ENCODE results near the gene GASK1B.
A peak's percentile ranks its signal among the peaks of the same experiment; 100 is the strongest.

The GASK1B gene

DNA sequence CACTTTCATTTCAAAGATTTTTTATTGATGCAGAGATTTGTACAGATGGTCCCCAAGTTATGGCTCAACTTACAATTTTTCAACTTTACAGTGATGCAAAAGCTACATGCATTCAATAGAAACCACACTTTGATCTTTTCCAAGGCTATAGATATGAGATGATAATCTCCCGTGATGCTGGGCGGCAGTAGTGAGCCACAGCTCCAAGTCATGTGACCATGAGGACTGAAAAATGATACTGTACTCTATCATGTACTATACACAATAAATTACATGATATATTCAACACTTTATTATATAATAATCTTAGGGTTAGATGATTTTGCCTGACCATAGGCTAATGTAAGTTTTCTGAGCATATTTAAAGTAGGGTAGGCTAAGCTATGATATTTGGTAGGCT is 14.0 kb upstream of the GASK1B start:
- H3K4me1 ChIP-seq (ENCODE audit: control insufficient read depth, insufficient read depth, low read depth, low read length) = no peaks in the 10 kb centered on the region
- no peak overlapping the region for H3K4me3 ChIP-seq (ENCODE audit: insufficient read depth in 1 of 2, low read depth in 1 of 2, low read length in 2 of 2)
- no peak overlapping the region for H3K4ac ChIP-seq (ENCODE audit: low read depth in 1 of 2, low read length in 2 of 2)
- no peak overlapping the region for H3K23ac ChIP-seq (ENCODE audit: low read length in 2 of 2)
- H2AK5ac ChIP-seq (ENCODE audit: low read length, severe bottlenecking) = no peak overlapping the region
- no peaks in the 10 kb centered on the region for H3K79me1 ChIP-seq (replicated peaks; ENCODE audit: low read length, poor library complexity, severe bottlenecking)
- H3K27ac ChIP-seq (ENCODE audit: low read length, poor library complexity, severe bottlenecking) = no peak overlapping the region
- H2BK120ac ChIP-seq (ENCODE audit: low read depth, low read length) = no peak overlapping the region
- no peak overlapping the region for H3K9ac ChIP-seq (ENCODE audit: low read length)
- no peak overlapping the region for H2BK5ac ChIP-seq (ENCODE audit: low read depth, low read length, poor library complexity, severe bottlenecking)
- no peak overlapping the region for H4K91ac ChIP-seq (ENCODE audit: low read length)
- no peaks in the 10 kb centered on the region for H3K36me3 ChIP-seq (ENCODE audit: control insufficient read depth in 1 of 2, insufficient read depth in 2 of 2, low read depth in 1 of 2, low read length in 2 of 2)
- no CpG with 5 or more reads among the region's 2 CpGs for WGBS
- H3K4me2 ChIP-seq (ENCODE audit: low read length, poor library complexity, severe bottlenecking) = no peak overlapping the region
- no peak for DNase-seq
- H3K9me3 ChIP-seq (ENCODE audit: control insufficient read depth, low read length) = no peaks in the 10 kb centered on the region
- H2AFZ ChIP-seq (ENCODE audit: low read depth, low read length) = no peak overlapping the region
- H3K27me3 ChIP-seq (ENCODE audit: control insufficient read depth in 1 of 2, insufficient read depth in 1 of 2, low read length in 2 of 2) = no peaks in the 10 kb centered on the region
- no peak overlapping the region for H2BK12ac ChIP-seq (ENCODE audit: low read length in 2 of 2)
- no peak overlapping the region for H3K18ac ChIP-seq (ENCODE audit: low read depth in 1 of 2, low read length in 2 of 2)
- H3K14ac ChIP-seq (ENCODE audit: low read length in 2 of 2) = no peak overlapping the region
- H4K8ac ChIP-seq (ENCODE audit: low read length) = no peak overlapping the region
- H2BK15ac ChIP-seq (ENCODE audit: low read depth, poor library complexity, severe bottlenecking) = no peak overlapping the region

DNA sequence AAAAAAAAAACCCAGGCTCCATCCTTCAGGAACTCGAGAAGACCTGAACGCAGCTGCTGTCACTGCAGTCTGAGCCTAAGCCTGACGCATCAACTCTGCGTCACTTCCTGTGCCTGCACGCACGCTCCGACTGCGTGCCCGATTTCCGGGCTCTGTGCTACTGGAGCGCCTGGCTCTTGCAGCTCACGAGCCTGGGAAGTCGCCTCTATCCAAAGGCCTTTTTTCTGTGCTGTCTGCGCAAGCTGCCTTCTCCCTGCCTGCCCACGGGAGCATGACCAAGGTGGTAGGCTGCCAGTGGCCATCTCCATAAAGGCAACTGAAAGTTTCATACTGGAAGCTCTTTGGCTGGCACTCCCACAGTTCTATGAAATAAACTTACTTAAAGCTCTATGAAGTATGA is 9.9 kb upstream of the GASK1B start:
- Histone ChIP-seq H4K91ac (ENCODE audit: low read length) (no peak overlapping the region), H2BK120ac (ENCODE audit: low read depth, low read length) (no peak overlapping the region), H2BK15ac (ENCODE audit: low read depth, poor library complexity, severe bottlenecking) (no peak overlapping the region), H3K27me3 (ENCODE audit: control insufficient read depth in 1 of 2, insufficient read depth in 1 of 2, low read length in 2 of 2) (no peaks in the 10 kb centered on the region), H4K8ac (ENCODE audit: low read length) (no peak overlapping the region), H3K9ac (ENCODE audit: low read length) (no peak overlapping the region), H3K36me3 (ENCODE audit: control insufficient read depth in 1 of 2, insufficient read depth in 2 of 2, low read depth in 1 of 2, low read length in 2 of 2) (no peaks in the 10 kb centered on the region), H3K27ac (ENCODE audit: low read length, poor library complexity, severe bottlenecking) (no peak overlapping the region), H3K4me3 (ENCODE audit: insufficient read depth in 1 of 2, low read depth in 1 of 2, low read length in 2 of 2) (no peak overlapping the region), H3K9me3 (ENCODE audit: control insufficient read depth, low read length) (no peaks in the 10 kb centered on the region), H3K4me1 (ENCODE audit: control insufficient read depth, insufficient read depth, low read depth, low read length) (no peaks in the 10 kb centered on the region), H3K18ac (ENCODE audit: low read depth in 1 of 2, low read length in 2 of 2) (no peak overlapping the region), H3K4me2 (ENCODE audit: low read length, poor library complexity, severe bottlenecking) (no peak overlapping the region), H2AK5ac (ENCODE audit: low read length, severe bottlenecking) (no peak overlapping the region), H3K23ac (ENCODE audit: low read length in 2 of 2) (no peak overlapping the region), H2BK5ac (ENCODE audit: low read depth, low read length, poor library complexity, severe bottlenecking) (no peak overlapping the region), H3K14ac (ENCODE audit: low read length in 2 of 2) (no peak overlapping the region), H3K4ac (ENCODE audit: low read depth in 1 of 2, low read length in 2 of 2) (no peak overlapping the region), H2BK12ac (ENCODE audit: low read length in 2 of 2) (no peak overlapping the region), H2AFZ (ENCODE audit: low read depth, low read length) (no peak overlapping the region), H3K79me1 (replicated peaks; ENCODE audit: low read length, poor library complexity, severe bottlenecking) (no peaks in the 10 kb centered on the region)
- WGBS = 91% methylated on average over 15 of the region's 15 CpGs
- DNase-seq = no peak

DNA sequence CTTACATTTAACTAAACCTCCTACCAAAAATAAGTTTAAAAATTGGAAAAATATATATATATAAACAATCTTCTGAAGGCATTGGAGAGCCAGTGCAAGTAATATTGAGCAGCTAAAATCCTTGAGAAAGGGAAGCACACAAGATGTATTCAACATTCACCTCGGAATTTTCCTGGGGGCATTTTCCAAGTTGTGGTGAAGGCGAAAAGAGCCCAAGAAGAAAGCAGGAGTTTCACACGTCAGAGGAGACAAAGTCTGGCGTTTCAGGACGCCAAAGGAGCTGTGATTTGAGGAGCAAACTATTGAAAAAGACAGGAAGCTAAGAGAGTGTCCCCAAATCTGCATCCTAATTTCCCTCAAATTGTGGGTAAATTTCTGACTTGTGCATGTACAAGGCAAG is 9.1 kb upstream of the GASK1B start:
- Histone ChIP-seq H3K27ac (ENCODE audit: low read length, poor library complexity, severe bottlenecking) (no peak overlapping the region), H3K27me3 (ENCODE audit: control insufficient read depth in 1 of 2, insufficient read depth in 1 of 2, low read length in 2 of 2) (no peaks in the 10 kb centered on the region), H2BK15ac (ENCODE audit: low read depth, poor library complexity, severe bottlenecking) (no peak overlapping the region), H2BK5ac (ENCODE audit: low read depth, low read length, poor library complexity, severe bottlenecking) (no peak overlapping the region), H3K4ac (ENCODE audit: low read depth in 1 of 2, low read length in 2 of 2) (no peak overlapping the region), H3K4me2 (ENCODE audit: low read length, poor library complexity, severe bottlenecking) (no peak overlapping the region), H3K18ac (ENCODE audit: low read depth in 1 of 2, low read length in 2 of 2) (no peak overlapping the region), H2BK12ac (ENCODE audit: low read length in 2 of 2) (no peak overlapping the region), H2BK120ac (ENCODE audit: low read depth, low read length) (no peak overlapping the region), H2AK5ac (ENCODE audit: low read length, severe bottlenecking) (no peak overlapping the region), H4K91ac (ENCODE audit: low read length) (no peak overlapping the region), H3K36me3 (ENCODE audit: control insufficient read depth in 1 of 2, insufficient read depth in 2 of 2, low read depth in 1 of 2, low read length in 2 of 2) (no peaks in the 10 kb centered on the region), H3K23ac (ENCODE audit: low read length in 2 of 2) (no peak overlapping the region), H4K8ac (ENCODE audit: low read length) (no peak overlapping the region), H3K9me3 (ENCODE audit: control insufficient read depth, low read length) (no peaks in the 10 kb centered on the region), H3K14ac (ENCODE audit: low read length in 2 of 2) (no peak overlapping the region), H3K4me1 (ENCODE audit: control insufficient read depth, insufficient read depth, low read depth, low read length) (no peaks in the 10 kb centered on the region), H2AFZ (ENCODE audit: low read depth, low read length) (peak overlapping the region; percentile 42), H3K9ac (ENCODE audit: low read length) (no peak overlapping the region), H3K4me3 (ENCODE audit: insufficient read depth in 1 of 2, low read depth in 1 of 2, low read length in 2 of 2) (no peak overlapping the region), H3K79me1 (replicated peaks; ENCODE audit: low read length, poor library complexity, severe bottlenecking) (no peaks in the 10 kb centered on the region)
- 92% methylated on average over 5 of the region's 5 CpGs for WGBS
- no peak for DNase-seq

DNA sequence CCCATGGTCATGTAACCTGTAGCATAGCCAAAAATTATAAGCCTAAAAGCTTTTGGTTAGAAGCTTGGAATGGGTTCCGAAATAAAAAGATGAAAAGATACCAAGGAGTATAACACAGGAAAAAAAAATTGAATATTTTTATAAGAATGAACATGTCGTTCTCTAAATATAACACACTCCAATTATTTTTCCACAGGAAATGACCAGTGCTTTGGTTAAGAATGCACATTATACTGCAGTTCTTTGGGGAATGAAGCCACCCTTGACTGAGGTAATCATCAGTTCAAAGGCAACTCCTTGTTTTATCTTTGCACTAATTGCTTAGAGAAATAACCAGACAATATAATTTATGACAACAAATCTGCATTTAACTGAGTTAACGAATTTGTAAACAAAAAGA is 6.6 kb upstream of the GASK1B start:
- Histone ChIP-seq H4K8ac (ENCODE audit: low read length) (no peak overlapping the region), H4K91ac (ENCODE audit: low read length) (no peak overlapping the region), H2AFZ (ENCODE audit: low read depth, low read length) (no peak overlapping the region), H3K36me3 (ENCODE audit: control insufficient read depth in 1 of 2, insufficient read depth in 2 of 2, low read depth in 1 of 2, low read length in 2 of 2) (no peaks in the 10 kb centered on the region), H3K18ac (ENCODE audit: low read depth in 1 of 2, low read length in 2 of 2) (no peak overlapping the region), H2BK15ac (ENCODE audit: low read depth, poor library complexity, severe bottlenecking) (no peak overlapping the region), H2BK12ac (ENCODE audit: low read length in 2 of 2) (no peak overlapping the region), H3K9ac (ENCODE audit: low read length) (no peak overlapping the region), H2BK5ac (ENCODE audit: low read depth, low read length, poor library complexity, severe bottlenecking) (no peak overlapping the region), H3K27ac (ENCODE audit: low read length, poor library complexity, severe bottlenecking) (no peak overlapping the region), H2AK5ac (ENCODE audit: low read length, severe bottlenecking) (no peak overlapping the region), H3K9me3 (ENCODE audit: control insufficient read depth, low read length) (no peaks in the 10 kb centered on the region), H3K4me3 (ENCODE audit: insufficient read depth in 1 of 2, low read depth in 1 of 2, low read length in 2 of 2) (no peak overlapping the region), H3K4me2 (ENCODE audit: low read length, poor library complexity, severe bottlenecking) (no peak overlapping the region), H3K4ac (ENCODE audit: low read depth in 1 of 2, low read length in 2 of 2) (no peak overlapping the region), H3K4me1 (ENCODE audit: control insufficient read depth, insufficient read depth, low read depth, low read length) (peaks cover 1% of the 10 kb centered on the region), H3K79me1 (replicated peaks; ENCODE audit: low read length, poor library complexity, severe bottlenecking) (no peaks in the 10 kb centered on the region), H2BK120ac (ENCODE audit: low read depth, low read length) (no peak overlapping the region), H3K14ac (ENCODE audit: low read length in 2 of 2) (no peak overlapping the region), H3K27me3 (ENCODE audit: control insufficient read depth in 1 of 2, insufficient read depth in 1 of 2, low read length in 2 of 2) (no peaks in the 10 kb centered on the region), H3K23ac (ENCODE audit: low read length in 2 of 2) (no peak overlapping the region)
- DNase-seq = no peak
- no CpG with 5 or more reads among the region's 3 CpGs for WGBS

All from mesenchymal stem cell (in vitro differentiated cells and primary cell).